Erythroblast (primary cell): Measurements from ENCODE around the gene AGO3.

Experiments
- GATA1 ChIP-seq: IDR thresholded peaks from 2 replicates; pipeline ENCODE4 v1.6.1; 2011; ENCODE audit warnings: low read depth, mild to moderate bottlenecking, control low read depth, low read length, moderate library complexity
- POLR2A ChIP-seq: IDR thresholded peaks from 2 replicates; pipeline ENCODE4 v1.6.1; 2011; ENCODE audit warnings: mild to moderate bottlenecking, low read length

GRCh38 chr1:35939484-35939883 lies 8.6 kb downstream of the AGO3 start:
- TF ChIP-seq POLR2A, result no peak
- TF ChIP-seq GATA1, result no peak
